ENCODE results near the gene ZIC4.

- peak; percentile 76 for TF ChIP-seq SUZ12 (IDR thresholded peaks at IDR 0.05; ENCODE audit: extremely low read depth, insufficient read depth, insufficient read length)
- no peak for TF ChIP-seq ZNF274 (IDR thresholded peaks at IDR 0.05; ENCODE audit: low read depth, low read length)
Measured at GRCh38 chr3:147412261-147412916, 6.0 kb upstream of the ZIC4 start.

Data from NT2/D1 (cell line).